IMR-90 (cell line): ENCODE results near the gene LCN10. TPM values are rescaled to one million over a fixed set of nuclear protein-coding genes. Genes with fewer than 3 reads are reported as not detected.

ENCODE experiments used
- ATAC-seq: fragments of 200-7000 bp; cut with Tn5 transposase; 2 replicates; pipeline ENCODE4 v1.9.1; 2020; ENCODE audit warnings: low read depth, mild to moderate bottlenecking, moderate library complexity
- BruUV-seq: library from RNA; stranded (reverse); fragments of 400-500 nt; replicated peaks from 2 replicates; lab custom pipeline; 2021; lab: Mats Ljungman, UMichigan
- CTCF ChIA-PET: fragments of 300-600 bp; formaldehyde crosslinking; extraction: SDS; loops from one replicate; lab custom pipeline; 2021; ENCODE audit warnings: antibody characterized with exemption; lab: Yijun Ruan, JAX
- POLR2A ChIA-PET: fragments of 300-600 bp; sonication (Branson Sonifier 250); formaldehyde crosslinking; loops from one replicate; lab custom pipeline; 2022; ENCODE audit warnings: antibody characterized with exemption; ENCODE audit not compliant: unreplicated experiment; lab: Charles Lee
- DNase-seq: peaks from one replicate; pipeline ENCODE4 v3.0.0; 2013
- H2AFZ ChIP-seq: replicated peaks from 2 replicates; pipeline ENCODE3; 2013; ENCODE audit warnings: low read length, mild to moderate bottlenecking; ENCODE audit not compliant: poor library complexity
- H2AK5ac ChIP-seq: 2 replicates; pipeline ENCODE4 v1.6.1; 2013; ENCODE audit warnings: low read depth, low read length, inconsistent platforms
- H2AK9ac ChIP-seq: replicated peaks from 2 replicates; pipeline ENCODE3; 2013; ENCODE audit warnings: mild to moderate bottlenecking, low read depth, low read length, moderate library complexity; ENCODE audit not compliant: poor library complexity
- H2BK120ac ChIP-seq: 2 replicates; pipeline ENCODE4 v1.6.1; 2013; ENCODE audit warnings: low read depth, low read length, inconsistent platforms
- H2BK15ac ChIP-seq: 3 replicates; pipeline ENCODE4 v1.6.1; 2013; ENCODE audit warnings: low read depth, low read length, inconsistent platforms
- H2BK20ac ChIP-seq: 2 replicates; pipeline ENCODE4 v1.6.1; 2013; ENCODE audit warnings: low read depth, mild to moderate bottlenecking, inconsistent platforms, low read length, moderate library complexity
- H2BK5ac ChIP-seq: 2 replicates; pipeline ENCODE4 v1.6.1; 2013; ENCODE audit warnings: mild to moderate bottlenecking, low read depth, low read length, inconsistent platforms; ENCODE audit not compliant: poor library complexity, severe bottlenecking
- H3K14ac ChIP-seq: replicated peaks from 2 replicates; pipeline ENCODE4 v1.6.1; 2013; ENCODE audit warnings: low read depth, low read length, inconsistent platforms
- H3K18ac ChIP-seq: 2 replicates; pipeline ENCODE4 v1.6.1; 2013; ENCODE audit warnings: low read depth, low read length, control low read depth
- H3K23ac ChIP-seq: 2 replicates; pipeline ENCODE4 v1.6.1; 2013; ENCODE audit warnings: low read depth, low read length, inconsistent platforms
- H3K27ac ChIP-seq: 2 replicates; pipeline ENCODE4 v1.5.1; 2013; ENCODE audit warnings: mild to moderate bottlenecking, control low read depth, low read length; ENCODE audit not compliant: insufficient read depth
- H3K27me3 ChIP-seq: 2 replicates; pipeline ENCODE4 v1.6.1; 2013; ENCODE audit warnings: low read length; ENCODE audit not compliant: control insufficient read depth, insufficient read depth
- H3K36me3 ChIP-seq: 2 replicates; pipeline ENCODE4 v1.6.1; 2013; ENCODE audit warnings: low read length, mixed read lengths; ENCODE audit not compliant: control insufficient read depth, insufficient read depth
- H3K4ac ChIP-seq: 2 replicates; pipeline ENCODE4 v1.6.1; 2013; ENCODE audit warnings: low read depth, low read length, inconsistent platforms
- H3K4me1 ChIP-seq: 2 replicates; pipeline ENCODE4 v1.6.1; 2013; ENCODE audit warnings: low read length, mixed read lengths; ENCODE audit not compliant: control insufficient read depth, insufficient read depth
- H3K4me2 ChIP-seq: 2 replicates; pipeline ENCODE4 v1.6.1; 2013; ENCODE audit warnings: low read depth, mild to moderate bottlenecking, control low read depth, low read length, moderate library complexity
- H3K4me3 ChIP-seq: 2 replicates; pipeline ENCODE4 v1.5.1; 2013; ENCODE audit warnings: low read depth, mild to moderate bottlenecking, control low read depth, low read length, moderate library complexity; ENCODE audit not compliant: insufficient read depth
- H3K56ac ChIP-seq: 2 replicates; pipeline ENCODE4 v1.6.1; 2013; ENCODE audit warnings: low read length, inconsistent platforms; ENCODE audit not compliant: insufficient read depth; ENCODE audit errors: extremely low read depth
- H3K79me1 ChIP-seq, 2 experiments: 2 replicates each; pipeline ENCODE4 v1.6.1; 2013; ENCODE audit warnings: low read length in 2 of 2, inconsistent platforms in 1 of 2, low read depth in 1 of 2
- H3K9ac ChIP-seq: 2 replicates; pipeline ENCODE4 v1.6.1; 2013; ENCODE audit warnings: low read depth, low read length, control low read depth
- H3K9me1 ChIP-seq: 2 replicates; pipeline ENCODE4 v1.6.1; 2013; ENCODE audit warnings: low read length, inconsistent platforms; ENCODE audit not compliant: insufficient read depth
- H3K9me3 ChIP-seq: 2 replicates; pipeline ENCODE4 v1.6.1; 2013; ENCODE audit warnings: low read length; ENCODE audit not compliant: control insufficient read depth, insufficient read depth
- H4K20me1 ChIP-seq: 2 replicates; pipeline ENCODE4 v1.6.1; 2013; ENCODE audit warnings: low read length, inconsistent platforms; ENCODE audit not compliant: insufficient read depth
- H4K5ac ChIP-seq: 2 replicates; pipeline ENCODE4 v1.6.1; 2013; ENCODE audit warnings: mild to moderate bottlenecking, low read depth, low read length, control low read depth
- H4K8ac ChIP-seq, 2 experiments: 2 replicates each; pipeline ENCODE4 v1.6.1; 2013; ENCODE audit warnings: low read depth in 2 of 2, low read length in 2 of 2, control low read depth in 1 of 2, inconsistent platforms in 1 of 2
- H4K91ac ChIP-seq: 2 replicates; pipeline ENCODE4 v1.6.1; 2013; ENCODE audit warnings: low read depth, low read length, inconsistent platforms; ENCODE audit not compliant: insufficient read depth
- BHLHE40 ChIP-seq: fragments of 150-350 bp; IDR thresholded peaks from 2 replicates; pipeline ENCODE4 v1.6.1; 2016; ENCODE audit warnings: mild to moderate bottlenecking, low read depth, low read length
- CEBPB ChIP-seq: IDR thresholded peaks from 2 replicates; pipeline ENCODE4 v1.6.1; 2012; ENCODE audit warnings: low read depth, low read length, improper control_type of control experiment
- CHD1 ChIP-seq: IDR thresholded peaks from 2 replicates; pipeline ENCODE4 v1.6.1; 2012; ENCODE audit warnings: low read depth, low read length, improper control_type of control experiment
- FOS ChIP-seq: fragments of 150-350 bp; IDR thresholded peaks from 2 replicates; pipeline ENCODE4 v1.6.1; 2016; ENCODE audit warnings: low read depth, low read length
- MAFK ChIP-seq: IDR thresholded peaks from 2 replicates; pipeline ENCODE4 v1.6.1; 2012; ENCODE audit warnings: low read depth, low read length, improper control_type of control experiment
- MAZ ChIP-seq: IDR thresholded peaks from 2 replicates; pipeline ENCODE4 v1.6.1; 2012; ENCODE audit warnings: low read depth, mild to moderate bottlenecking, low read length, improper control_type of control experiment, moderate library complexity, borderline replicate concordance
- MXI1 ChIP-seq: IDR thresholded peaks from 2 replicates; pipeline ENCODE4 v1.6.1; 2012; ENCODE audit warnings: low read depth, mild to moderate bottlenecking, low read length, moderate library complexity, borderline replicate concordance
- NFE2L2 ChIP-seq: fragments of 150-350 bp; IDR thresholded peaks from 2 replicates; pipeline ENCODE4 v1.6.1; 2016; ENCODE audit warnings: low read depth, mild to moderate bottlenecking, low read length
- POLR2A ChIP-seq: IDR thresholded peaks from 2 replicates; pipeline ENCODE4 v1.6.1; 2012; ENCODE audit warnings: mild to moderate bottlenecking, low read depth, low read length
- RAD21 ChIP-seq: IDR thresholded peaks from 2 replicates; pipeline ENCODE4 v1.6.1; 2012; ENCODE audit warnings: low read length, improper control_type of control experiment
- RCOR1 ChIP-seq: IDR thresholded peaks from 2 replicates; pipeline ENCODE4 v1.6.1; 2012; ENCODE audit warnings: mild to moderate bottlenecking, low read length, improper control_type of control experiment; ENCODE audit not compliant: insufficient replicate concordance
- RFX5 ChIP-seq: IDR thresholded peaks from 2 replicates; pipeline ENCODE4 v1.8.0; 2012; ENCODE audit warnings: low read depth, mild to moderate bottlenecking, low read length, moderate library complexity
- SMC3 ChIP-seq: fragments of 150-350 bp; IDR thresholded peaks from 2 replicates; pipeline ENCODE4 v1.6.1; 2016; ENCODE audit warnings: low read depth, mild to moderate bottlenecking, antibody characterized with exemption, low read length, moderate library complexity
- WGBS, 2 experiments: methylation state at CpG; one replicate each; pipeline versions ENCODE4 v1.1.5 to v1.1.7; 2013; ENCODE audit warnings: missing lambda C conversion rate in 2 of 2; ENCODE audit not compliant: insufficient read length in 1 of 2; ENCODE audit errors: extremely low coverage in 2 of 2; 5-methylcytosine and 5-hydroxymethylcytosine counted together
- dilution Hi-C: fragments of 300-500 bp; cut with HindIII; formaldehyde crosslinking; loops from one replicate; pipeline ENCODE4 v1.14.3; 2018; ENCODE audit warnings: low sequenced_read_pairs; ENCODE audit not compliant: unreplicated experiment
- in situ Hi-C: fragments of 300-500 bp; cut with MboI; formaldehyde crosslinking; loops from 3 replicates; pipeline ENCODE4 v1.14.3; 2019; ENCODE audit warnings: low sequenced_read_pairs, inconsistent platforms, mixed read lengths
- intact Hi-C: fragments of 100-400 bp; cut with micrococcal nuclease; formaldehyde crosslinking; loops from 2 replicates; pipeline ENCODE4 v1.10.0; 2022
- polyA plus RNA-seq, 3 experiments: library from polyadenylated mRNA; depleted of rRNA; stranded (reverse); fragments of >200 nt; gene quantifications; 2 replicates each; pipeline ENCODE4 v1.2.3, GENCODE V29; 2012; ENCODE audit warnings: low replicate concordance in 1 of 3
- total RNA-seq: library from RNA; depleted of rRNA; stranded (reverse); fragments of >200 nt; gene quantifications from 2 replicates; pipeline ENCODE4 v1.2.3, GENCODE V29; 2012
- TF ChIP-seq, protein P1 (sequence below): fragments of 150-350 bp; IDR thresholded peaks from 2 replicates; pipeline ENCODE4 v1.6.1; 2016; ENCODE audit warnings: low read depth, mild to moderate bottlenecking, low read length, moderate library complexity, borderline replicate concordance
- TF ChIP-seq, protein P2 (sequence below): fragments of 150-350 bp; IDR thresholded peaks from 2 replicates; pipeline ENCODE4 v1.6.1; 2017; ENCODE audit warnings: mild to moderate bottlenecking, antibody characterized with exemption, low read length, low read depth
- TF ChIP-seq, protein P3 (sequence below): conservative IDR thresholded peaks from 2 replicates; pipeline ENCODE4 v1.5.1; 2012; ENCODE audit warnings: mild to moderate bottlenecking, low read depth, low read length, improper control_type of control experiment

LCN10 gene
- total and polyA plus RNA-seq, 2 of the 4 experiments (the other 2 are of a cell fraction) = not detected

DNA sequence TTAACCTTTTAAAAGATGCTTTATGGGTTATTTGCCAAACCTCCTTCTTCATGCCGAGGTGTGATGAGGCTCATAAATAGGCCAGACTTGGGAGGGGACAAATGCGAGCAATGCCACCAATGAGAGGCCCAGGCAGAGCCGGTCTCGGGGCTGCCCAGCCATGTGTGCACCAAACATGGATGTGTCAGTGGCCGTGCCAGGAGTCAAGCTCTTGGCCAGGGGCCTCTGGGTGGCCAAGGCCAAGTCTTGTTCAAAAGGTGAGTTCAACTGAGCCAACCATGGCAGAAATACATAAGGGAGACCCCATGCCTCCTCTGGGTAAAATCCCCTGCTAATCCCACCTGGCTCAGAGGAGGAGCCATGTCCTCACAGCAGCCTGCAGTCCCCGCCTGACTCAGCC is 32.5 kb upstream of the LCN10 start:
- no peak overlapping the region for H2BK5ac ChIP-seq
- no peak overlapping the region for H2BK20ac ChIP-seq
- peaks cover 9% of the 10 kb centered on the region for H3K9me3 ChIP-seq
- no peak overlapping the region for H3K4me2 ChIP-seq
- H3K4me3 ChIP-seq = no peak overlapping the region
- no peak overlapping the region for H3K14ac ChIP-seq
- no peak for TF ChIP-seq NFE2L2
- no peak for TF ChIP-seq CHD1
- TF ChIP-seq POLR2A = no peak
- no peak for TF ChIP-seq MXI1
- TF ChIP-seq, protein P1, sequence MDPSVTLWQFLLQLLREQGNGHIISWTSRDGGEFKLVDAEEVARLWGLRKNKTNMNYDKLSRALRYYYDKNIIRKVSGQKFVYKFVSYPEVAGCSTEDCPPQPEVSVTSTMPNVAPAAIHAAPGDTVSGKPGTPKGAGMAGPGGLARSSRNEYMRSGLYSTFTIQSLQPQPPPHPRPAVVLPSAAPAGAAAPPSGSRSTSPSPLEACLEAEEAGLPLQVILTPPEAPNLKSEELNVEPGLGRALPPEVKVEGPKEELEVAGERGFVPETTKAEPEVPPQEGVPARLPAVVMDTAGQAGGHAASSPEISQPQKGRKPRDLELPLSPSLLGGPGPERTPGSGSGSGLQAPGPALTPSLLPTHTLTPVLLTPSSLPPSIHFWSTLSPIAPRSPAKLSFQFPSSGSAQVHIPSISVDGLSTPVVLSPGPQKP = no peak
- TF ChIP-seq FOS = no peak
- no peak for TF ChIP-seq CEBPB
- TF ChIP-seq SMC3 = no peak
- TF ChIP-seq, protein P2, sequence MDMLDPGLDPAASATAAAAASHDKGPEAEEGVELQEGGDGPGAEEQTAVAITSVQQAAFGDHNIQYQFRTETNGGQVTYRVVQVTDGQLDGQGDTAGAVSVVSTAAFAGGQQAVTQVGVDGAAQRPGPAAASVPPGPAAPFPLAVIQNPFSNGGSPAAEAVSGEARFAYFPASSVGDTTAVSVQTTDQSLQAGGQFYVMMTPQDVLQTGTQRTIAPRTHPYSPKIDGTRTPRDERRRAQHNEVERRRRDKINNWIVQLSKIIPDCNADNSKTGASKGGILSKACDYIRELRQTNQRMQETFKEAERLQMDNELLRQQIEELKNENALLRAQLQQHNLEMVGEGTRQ = no peak
- TF ChIP-seq BHLHE40 = no peak
- TF ChIP-seq RFX5 = no peak
- TF ChIP-seq MAFK = no peak
- TF ChIP-seq MAZ = no peak
- TF ChIP-seq, protein P3, sequence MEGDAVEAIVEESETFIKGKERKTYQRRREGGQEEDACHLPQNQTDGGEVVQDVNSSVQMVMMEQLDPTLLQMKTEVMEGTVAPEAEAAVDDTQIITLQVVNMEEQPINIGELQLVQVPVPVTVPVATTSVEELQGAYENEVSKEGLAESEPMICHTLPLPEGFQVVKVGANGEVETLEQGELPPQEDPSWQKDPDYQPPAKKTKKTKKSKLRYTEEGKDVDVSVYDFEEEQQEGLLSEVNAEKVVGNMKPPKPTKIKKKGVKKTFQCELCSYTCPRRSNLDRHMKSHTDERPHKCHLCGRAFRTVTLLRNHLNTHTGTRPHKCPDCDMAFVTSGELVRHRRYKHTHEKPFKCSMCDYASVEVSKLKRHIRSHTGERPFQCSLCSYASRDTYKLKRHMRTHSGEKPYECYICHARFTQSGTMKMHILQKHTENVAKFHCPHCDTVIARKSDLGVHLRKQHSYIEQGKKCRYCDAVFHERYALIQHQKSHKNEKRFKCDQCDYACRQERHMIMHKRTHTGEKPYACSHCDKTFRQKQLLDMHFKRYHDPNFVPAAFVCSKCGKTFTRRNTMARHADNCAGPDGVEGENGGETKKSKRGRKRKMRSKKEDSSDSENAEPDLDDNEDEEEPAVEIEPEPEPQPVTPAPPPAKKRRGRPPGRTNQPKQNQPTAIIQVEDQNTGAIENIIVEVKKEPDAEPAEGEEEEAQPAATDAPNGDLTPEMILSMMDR = no peak
- TF ChIP-seq RAD21 = no peak
- TF ChIP-seq RCOR1 = no peak
- POLR2A ChIA-PET = no interaction called here
- no peak overlapping the region for H3K23ac ChIP-seq
- no peaks in the 10 kb centered on the region for H3K4me1 ChIP-seq
- no peak overlapping the region for H3K9ac ChIP-seq
- BruUV-seq = no TSS peak
- H2BK15ac ChIP-seq = no peak overlapping the region
- no peak overlapping the region for H2AK5ac ChIP-seq
- no peak overlapping the region for H4K91ac ChIP-seq
- H3K27me3 ChIP-seq = peaks cover 33% of the 10 kb centered on the region
- no peak overlapping the region for H3K56ac ChIP-seq
- H3K79me1 ChIP-seq = no peaks in the 10 kb centered on the region
- no peak overlapping the region for H2AK9ac ChIP-seq
- no peaks in the 10 kb centered on the region for H3K9me1 ChIP-seq
- no peak overlapping the region for H2BK120ac ChIP-seq
- no peak overlapping the region for H3K4ac ChIP-seq
- no peaks in the 10 kb centered on the region for H3K36me3 ChIP-seq
- no peak overlapping the region for H4K5ac ChIP-seq
- H3K27ac ChIP-seq = no peak overlapping the region
- H4K8ac ChIP-seq = no peak overlapping the region
- ATAC-seq (no peak), DNase-seq (no peak)
- CTCF ChIA-PET = no interaction called here
- WGBS, 2 experiments = 83% methylated on average over 1 of the region's 6 CpGs; no CpG with 5 or more reads in 1 of the 2 experiments
- dilution Hi-C loops = no loop called here
- no peaks in the 10 kb centered on the region for H4K20me1 ChIP-seq
- intact Hi-C loops = no loop called here
- in situ Hi-C loops = no loop called here
- no peak overlapping the region for H2AFZ ChIP-seq
- no peak overlapping the region for H3K18ac ChIP-seq
